Heart left ventricle (tissue), 13 donors: ENCODE measurements around the gene LPP.

ENCODE experiments used
- POLR2A ChIP-seq, 2 donors: fragments of 450-650 bp; IDR thresholded peaks; one replicate each; pipeline ENCODE4 v1.6.1; 2017; ENCODE audit warnings: antibody characterized with exemption in 2 of 2, mild to moderate bottlenecking in 2 of 2, moderate library complexity in 2 of 2
- TF ChIP-seq, protein P1 (sequence below), 12 donors: fragments of 200-600 bp; sonication (generic) in 4 of 12; IDR thresholded peaks; one replicate each; pipeline versions ENCODE4 v1.5.0 to v1.8.0; 2018 to 2022; ENCODE audit warnings: antibody characterized with exemption in 12 of 12, mild to moderate bottlenecking in 5 of 12
- donor health status: ischemic (EF 13 %, LVEDD 7.1; RV severe dilation, severe dysfunction).
- donor health status: DM: no; HTN: yes; CAD: no.
- donor health status: DM: no; HTN: no; CAD: no.
- donor health status: ischemic (EF 25% LVEDD 6.9; RV normal size, moderate dysfunction).
- donor health status: ischemic (EF 25% LVEDD 5.7; RV mildly dilated, moderate dysfunction).
- donor health status: ischemic (EF 35%, LVEDD 5.7; RV mildly dilated, moderate dysfunction).
- donor health status: nonischemic (EF 11% LVEDD 7.7; RV severe dilation, severe dysfunction).
- donor health status: DM: yes; HTN: yes; CAD: no.
- donor health status: PGD.
- donor health status: ischemic (EF 29% LVEDD 5.4; RV normal size, mild dysfunction).
- donor health status: nonischemic (EF 23%, LVEDD 6.1; RV moderate dilation, normal function).

DNA sequence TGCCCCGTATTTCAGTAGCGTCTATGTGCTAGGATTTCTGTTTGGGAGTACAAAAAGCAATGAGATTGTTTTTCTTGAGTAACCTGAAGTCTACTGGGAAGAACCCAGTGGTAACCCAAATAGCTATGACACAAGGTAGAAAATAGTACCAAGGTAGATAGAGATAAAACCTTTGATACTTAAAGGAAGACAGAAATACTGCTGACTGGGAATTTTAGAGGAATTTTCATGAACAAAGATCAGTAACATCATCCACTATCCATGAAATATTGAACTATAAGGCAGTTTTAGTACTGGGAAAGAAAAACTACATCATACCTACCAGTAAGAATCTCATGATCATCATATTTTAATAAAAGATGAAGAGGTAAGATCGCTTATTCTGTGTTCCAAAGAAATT, 489.8 kb downstream of the LPP start:
- TF ChIP-seq, protein P1, sequence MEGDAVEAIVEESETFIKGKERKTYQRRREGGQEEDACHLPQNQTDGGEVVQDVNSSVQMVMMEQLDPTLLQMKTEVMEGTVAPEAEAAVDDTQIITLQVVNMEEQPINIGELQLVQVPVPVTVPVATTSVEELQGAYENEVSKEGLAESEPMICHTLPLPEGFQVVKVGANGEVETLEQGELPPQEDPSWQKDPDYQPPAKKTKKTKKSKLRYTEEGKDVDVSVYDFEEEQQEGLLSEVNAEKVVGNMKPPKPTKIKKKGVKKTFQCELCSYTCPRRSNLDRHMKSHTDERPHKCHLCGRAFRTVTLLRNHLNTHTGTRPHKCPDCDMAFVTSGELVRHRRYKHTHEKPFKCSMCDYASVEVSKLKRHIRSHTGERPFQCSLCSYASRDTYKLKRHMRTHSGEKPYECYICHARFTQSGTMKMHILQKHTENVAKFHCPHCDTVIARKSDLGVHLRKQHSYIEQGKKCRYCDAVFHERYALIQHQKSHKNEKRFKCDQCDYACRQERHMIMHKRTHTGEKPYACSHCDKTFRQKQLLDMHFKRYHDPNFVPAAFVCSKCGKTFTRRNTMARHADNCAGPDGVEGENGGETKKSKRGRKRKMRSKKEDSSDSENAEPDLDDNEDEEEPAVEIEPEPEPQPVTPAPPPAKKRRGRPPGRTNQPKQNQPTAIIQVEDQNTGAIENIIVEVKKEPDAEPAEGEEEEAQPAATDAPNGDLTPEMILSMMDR (IDR thresholded peaks at IDR 0.05) = no peak
- TF ChIP-seq POLR2A (IDR thresholded peaks at IDR 0.05) = no peak
